GM21390 (cell line): ENCODE results near the gene ARL6IP4.

Source experiments
- ATAC-seq: cut with Tn5 transposase; IDR thresholded peaks from one replicate; pipeline ENCODE4 v1.9.1; 2021; ENCODE audit not compliant: unreplicated experiment

ARL6IP4 gene

DNA sequence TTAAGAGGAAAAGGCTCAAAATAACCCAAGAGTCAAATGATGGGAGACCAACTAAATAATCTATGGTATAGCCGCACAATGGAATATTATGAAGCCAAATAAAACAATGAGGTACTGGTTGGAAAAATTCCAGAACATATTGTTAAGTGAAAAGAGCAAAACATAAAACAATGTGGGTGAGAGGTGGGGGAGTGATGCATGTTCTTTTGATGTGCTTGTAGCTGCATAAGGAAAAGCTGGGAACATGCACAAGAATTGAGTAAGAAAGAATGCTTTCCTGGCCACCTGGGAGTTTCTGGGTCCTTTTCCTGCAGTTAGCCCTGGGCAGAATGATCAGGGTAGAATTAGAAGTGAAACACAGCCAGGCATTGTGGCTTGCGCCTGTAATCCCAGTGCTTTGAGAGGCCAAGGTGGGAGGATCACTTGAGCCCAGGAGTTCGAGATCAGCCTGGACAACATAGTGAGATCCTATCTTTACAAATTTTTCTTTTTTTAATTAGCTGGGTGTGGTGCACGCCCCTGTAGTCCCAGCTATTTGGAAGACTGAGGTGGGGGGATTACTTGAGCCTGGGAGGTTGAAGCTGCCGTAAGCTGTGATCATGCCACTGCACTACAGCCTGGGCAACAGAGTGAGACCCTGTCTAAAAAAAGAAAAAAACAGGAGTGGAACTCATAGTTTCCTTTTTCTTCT lies 22.1 kb upstream of the ARL6IP4 start:
- ATAC-seq, result no peak

DNA sequence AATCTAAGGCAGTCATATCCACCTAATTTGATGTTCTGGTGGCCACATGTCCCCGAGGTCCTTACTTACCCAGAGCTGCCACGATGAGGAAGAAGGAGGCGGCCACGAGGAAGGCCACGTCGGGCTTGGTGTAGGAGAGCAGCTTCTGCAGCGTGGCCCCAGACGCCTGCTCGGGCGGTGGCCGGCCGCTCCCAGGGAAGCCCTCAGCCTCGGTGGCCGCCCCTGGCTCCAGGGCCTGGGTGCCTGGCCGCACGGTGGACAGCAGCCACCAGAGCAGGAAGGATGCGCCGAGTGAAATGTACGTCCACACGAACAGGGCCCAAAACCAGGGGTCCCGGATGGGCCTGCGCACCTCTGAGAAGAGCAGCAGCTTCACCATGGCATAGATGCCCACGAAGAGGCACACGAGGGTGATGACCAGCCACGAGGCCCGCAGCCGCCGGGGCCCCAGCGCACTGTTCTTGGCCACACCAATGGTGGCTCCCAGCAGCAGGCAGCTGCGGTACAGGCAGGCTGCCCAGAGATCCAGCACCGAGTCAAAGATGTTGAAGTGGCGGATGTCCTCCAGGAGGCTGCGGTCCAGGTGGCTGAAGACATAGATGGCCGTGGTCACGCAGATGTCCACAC lies 20.8 kb upstream of the ARL6IP4 start:
- no peak for ATAC-seq

DNA sequence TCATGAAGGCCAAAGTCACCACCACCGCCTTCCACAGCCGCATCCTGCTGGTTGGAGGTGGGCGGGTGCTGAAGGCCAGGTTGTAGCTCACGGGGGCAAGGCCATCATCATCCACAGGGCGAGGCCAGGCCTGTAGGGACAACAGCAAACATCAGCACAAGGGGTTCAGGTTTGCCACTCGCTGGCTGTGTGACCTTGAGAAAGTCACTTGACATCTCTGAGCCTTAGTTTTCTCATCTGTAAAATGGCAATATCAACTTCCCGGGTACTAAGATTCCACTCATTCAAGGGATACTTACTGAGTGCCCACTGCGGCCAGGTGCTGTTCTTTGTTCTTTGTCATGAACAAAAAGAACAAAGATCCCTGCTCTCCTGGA lies 20.3 kb upstream of the ARL6IP4 start:
- ATAC-seq, result no peak

DNA sequence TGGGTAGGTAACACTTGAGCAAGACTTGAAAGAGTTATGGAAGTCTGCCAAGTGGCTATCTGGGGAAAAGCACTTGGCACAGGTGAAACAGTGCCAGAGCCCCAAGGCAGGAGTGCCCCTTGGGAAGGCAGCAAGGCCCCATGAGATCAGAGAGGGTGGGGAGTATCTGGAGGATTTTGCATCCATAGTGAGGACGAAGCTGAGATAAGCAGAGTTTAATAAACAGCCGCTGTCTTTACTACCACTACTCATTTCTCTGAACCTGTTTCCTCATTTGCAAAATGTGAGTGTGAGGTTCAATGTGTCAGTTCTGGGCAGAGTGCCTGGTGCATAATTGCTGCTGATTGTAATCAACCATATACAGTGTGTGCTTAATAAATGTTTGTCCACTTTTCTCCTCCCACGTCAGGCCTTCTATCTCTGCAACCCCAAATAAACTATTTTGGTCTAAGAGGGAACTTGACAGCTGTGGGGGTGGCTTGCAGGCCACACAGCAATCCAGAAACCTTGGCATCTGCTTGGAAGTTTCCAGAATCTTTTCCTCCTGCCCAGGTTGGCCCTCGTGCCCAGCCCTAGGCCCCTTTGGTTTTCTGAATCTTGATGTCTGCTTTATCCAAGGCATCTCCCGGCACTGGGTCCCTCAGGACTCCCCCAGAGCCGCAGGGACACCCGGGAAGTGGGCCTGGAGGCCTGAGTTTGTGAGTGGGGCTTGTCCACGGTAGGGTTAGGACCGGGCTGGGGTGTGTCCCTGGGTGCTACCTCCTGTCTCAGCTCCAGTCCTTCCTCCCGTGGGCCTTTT lies 18.8 kb upstream of the ARL6IP4 start:
- no peak for ATAC-seq

DNA sequence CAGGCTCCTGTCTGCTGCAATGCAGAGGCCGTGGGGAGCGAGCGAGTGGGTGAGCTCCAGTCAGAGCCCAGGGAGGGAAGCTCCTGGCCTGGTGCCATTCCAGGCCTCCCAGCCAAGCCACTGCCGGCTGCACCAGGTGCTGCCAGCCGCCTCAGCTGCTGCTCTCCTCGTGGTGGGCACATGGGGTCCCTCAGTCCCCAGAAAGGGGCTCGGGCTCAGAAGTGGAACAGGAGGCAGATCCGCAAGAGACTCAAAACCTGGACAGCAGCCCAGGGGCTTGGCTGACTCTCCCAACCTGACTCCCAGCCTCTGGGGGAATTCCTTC lies 16.6 kb upstream of the ARL6IP4 start:
- ATAC-seq, result no peak

DNA sequence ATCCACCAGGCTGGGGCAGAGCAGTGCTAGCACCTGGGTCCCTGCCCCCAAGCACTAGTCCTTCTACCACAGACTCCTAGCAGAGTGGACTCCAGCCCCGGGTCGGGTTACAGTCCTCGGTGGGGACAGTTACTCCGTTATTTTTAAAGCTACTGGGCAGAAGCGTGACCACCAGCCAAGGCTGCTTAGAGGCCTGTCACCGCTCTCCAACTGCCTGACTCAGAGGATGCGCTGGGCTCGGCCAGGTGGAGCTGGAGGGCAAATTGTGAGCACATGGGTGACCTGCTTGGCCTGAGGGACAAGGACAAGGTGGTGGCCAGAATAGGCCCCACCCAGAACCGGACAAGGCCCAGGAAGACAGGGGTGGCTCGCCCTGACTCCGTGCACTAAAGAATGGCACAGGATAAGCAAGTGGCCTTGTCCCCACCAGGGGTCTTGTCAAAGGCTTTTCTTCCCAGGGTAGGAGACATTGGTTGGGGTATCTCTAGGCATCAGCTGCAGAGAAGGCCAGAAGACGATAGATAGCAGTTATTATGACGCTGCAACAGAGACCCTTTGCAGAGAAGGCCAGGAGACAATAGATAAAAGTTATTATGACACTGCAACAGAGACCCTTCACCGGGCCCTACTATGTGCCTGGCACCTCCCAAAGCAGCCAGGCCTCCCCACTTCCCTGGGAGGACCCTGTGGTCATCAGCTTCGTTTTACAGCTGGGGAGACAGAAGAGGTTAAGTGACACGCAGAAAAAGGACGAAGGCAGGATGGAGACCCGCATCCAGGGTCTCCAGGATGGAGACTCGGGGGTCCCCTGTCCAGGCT lies 15.8 kb upstream of the ARL6IP4 start:
- ATAC-seq, result no peak

DNA sequence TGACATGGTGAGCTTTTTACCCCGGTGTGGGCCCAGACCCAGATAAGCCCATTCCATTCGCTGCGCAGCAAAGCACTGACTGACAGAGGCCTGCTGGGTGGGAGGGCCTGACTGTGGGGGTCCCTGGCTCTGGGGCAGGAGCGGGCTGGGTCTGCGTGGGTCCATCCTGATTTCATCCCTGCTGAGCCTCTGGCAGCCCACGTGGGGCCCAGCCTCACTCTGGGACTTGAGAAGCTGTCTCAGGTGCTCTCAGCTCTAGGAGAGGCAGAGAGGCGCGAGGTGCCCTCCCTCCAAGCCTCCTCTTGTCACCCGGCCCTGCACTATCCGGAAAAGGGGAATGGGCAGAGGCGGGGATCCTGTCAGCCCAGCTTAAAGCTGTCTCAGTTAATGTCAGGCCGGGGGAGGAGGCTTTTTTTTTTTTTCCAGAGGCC lies 15.1 kb upstream of the ARL6IP4 start:
- ATAC-seq, result no peak

DNA sequence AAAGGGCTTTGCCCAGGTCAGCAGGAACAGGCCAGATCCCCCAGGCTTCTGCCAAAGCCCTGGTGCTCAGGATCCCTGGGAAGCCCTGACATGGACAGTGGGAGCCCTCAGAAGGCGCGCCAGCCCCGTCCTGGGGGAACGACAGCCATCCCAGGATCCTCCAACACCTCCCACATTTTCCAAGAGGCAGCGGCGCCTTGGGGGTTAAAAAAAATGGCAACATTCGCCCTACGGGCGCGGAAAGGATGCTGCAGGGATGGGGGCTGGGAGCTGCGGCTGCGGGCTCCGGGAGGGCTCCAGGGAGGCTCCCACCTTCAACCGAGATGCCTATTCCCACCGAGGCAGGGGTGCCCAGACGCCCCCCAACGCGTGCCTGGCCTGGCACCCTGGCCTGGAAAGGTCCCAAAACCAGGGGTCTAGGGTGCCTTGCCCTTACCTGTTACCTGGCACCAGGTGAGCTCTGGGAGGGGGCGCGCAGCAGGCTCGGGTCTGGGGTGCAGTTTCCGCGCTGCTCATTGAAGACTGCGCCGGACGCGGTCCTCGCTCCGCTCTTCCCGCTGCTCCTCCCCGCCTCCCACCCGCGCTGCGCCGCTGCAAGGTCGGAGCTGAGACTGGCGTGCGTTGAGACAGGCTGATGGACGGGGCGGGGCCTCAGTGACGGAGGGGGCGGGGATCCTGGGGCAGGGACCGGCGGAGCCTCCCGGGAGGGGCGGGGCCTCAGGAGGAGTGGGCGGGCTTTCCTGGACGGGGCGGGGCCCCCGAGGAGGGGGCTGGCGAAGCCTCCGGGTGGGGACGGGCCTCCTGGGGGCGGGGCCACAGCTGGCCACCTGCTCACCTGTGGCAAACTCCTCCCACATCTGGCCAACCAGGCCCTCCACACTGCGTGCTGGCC lies 14.4 kb upstream of the ARL6IP4 start, which contains the start of gene ABCB9:
Gene ABCB9, minus strand, starts transcription at position 613 of the 892 bp plus-strand sequence. CDS start 6,228 bp downstream, outside the sequence.
- ATAC-seq, result peak; percentile 73

DNA sequence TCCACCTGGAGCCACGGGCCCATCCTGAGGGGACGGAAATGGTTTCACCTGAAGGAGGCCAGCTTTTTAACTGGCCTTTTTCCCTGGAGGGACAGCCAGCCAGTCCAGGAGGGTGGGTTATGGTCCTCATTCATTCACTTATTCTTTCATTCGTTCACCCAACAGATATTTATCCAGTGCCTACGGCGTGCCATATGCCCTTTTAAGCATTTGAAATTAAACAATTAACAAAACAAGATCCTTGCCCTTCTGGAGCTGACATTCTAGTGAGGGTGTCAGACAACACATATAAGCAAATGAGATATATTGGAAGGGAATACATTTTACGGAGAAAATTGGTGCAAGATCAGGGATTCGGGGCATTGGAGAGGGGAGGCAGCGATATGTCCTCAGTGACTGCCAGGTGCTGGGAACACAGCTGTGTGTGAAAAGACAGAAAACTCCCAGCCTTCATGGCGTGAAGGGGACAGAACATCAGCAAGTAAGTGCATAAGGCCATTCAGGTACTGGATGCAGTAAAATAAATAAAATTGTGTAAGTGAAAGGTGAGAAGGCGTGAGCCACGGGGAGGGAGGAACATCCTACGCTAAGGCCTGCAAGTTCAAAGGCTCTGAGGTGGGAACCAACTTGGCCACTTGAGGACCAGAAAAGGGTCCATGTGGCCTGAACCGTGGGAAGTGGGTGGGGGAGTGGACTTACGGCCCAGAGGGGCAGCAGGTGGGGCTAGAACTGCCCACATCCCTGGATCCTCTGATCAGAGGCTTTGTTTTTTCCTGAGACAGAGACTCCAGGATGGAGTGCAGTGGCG lies 13.5 kb upstream of the ARL6IP4 start:
- ATAC-seq, result peak; percentile 2

DNA sequence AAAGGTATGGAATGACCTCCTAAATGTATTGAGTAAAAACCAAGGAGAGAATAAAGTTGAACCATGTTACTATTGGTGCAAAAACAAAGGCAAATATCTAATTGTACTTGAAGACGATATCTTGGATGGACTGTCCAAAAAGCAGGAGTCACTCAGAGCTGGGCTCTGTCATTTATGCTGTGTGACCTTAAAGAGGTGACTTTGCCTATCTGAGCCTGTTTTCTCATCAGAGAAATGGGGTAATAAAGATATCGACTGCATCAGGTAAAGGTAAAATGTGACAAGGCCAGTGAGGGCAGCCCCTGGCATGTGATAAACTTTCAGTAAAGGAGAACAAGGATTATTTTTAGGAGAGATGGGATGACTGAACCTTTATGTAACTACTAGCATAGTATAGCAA lies 12.4 kb upstream of the ARL6IP4 start:
- no peak for ATAC-seq

DNA sequence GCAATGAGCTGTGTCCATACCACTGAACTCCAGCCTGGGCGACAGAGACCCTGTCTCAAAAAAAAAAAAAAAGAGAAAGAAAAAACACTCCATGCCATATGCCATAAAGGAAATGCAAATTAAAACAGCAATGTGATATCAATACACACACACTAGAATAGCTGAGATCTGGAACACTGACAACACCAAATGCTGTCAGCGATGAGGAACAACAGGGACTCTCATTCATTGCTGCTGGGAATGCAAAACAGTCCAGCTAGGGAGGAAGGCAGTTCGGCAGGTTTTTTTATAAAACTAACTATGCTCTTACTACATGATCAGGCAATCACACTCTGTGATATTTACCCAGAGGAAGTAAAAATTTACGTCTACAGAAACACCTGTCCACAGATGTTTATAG lies 10.8 kb upstream of the ARL6IP4 start:
- ATAC-seq, result no peak

DNA sequence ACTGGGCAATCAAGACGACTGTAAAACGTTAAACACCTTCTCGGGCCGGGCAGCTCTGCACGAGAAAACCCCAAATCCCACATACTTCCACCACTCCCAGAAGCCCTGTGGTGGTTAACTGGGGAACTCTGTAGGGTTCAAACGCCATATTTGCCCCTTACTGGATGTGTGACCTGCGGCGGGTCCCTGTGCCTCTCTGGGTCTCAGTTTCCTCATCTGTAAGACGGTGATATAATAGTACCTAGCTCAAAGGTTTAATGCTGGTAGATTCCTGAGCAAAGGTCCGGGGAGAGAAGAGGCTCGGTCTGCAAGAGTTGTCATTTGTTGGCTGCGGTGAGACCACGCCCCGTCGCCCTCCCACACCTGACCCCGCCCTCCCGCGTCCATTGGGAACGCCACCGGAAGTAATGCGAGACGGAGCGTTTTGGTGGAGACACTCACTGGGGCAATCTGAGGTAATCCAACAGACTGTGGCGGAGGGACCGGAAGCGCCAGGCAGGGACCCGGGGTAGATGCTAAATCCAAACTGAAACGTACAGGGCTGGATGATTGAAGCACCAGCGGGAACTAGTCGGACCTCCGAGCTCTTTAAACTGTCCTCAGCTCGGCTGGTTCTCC lies 6.1 kb upstream of the ARL6IP4 start:
- ATAC-seq, result peak; percentile 75

DNA sequence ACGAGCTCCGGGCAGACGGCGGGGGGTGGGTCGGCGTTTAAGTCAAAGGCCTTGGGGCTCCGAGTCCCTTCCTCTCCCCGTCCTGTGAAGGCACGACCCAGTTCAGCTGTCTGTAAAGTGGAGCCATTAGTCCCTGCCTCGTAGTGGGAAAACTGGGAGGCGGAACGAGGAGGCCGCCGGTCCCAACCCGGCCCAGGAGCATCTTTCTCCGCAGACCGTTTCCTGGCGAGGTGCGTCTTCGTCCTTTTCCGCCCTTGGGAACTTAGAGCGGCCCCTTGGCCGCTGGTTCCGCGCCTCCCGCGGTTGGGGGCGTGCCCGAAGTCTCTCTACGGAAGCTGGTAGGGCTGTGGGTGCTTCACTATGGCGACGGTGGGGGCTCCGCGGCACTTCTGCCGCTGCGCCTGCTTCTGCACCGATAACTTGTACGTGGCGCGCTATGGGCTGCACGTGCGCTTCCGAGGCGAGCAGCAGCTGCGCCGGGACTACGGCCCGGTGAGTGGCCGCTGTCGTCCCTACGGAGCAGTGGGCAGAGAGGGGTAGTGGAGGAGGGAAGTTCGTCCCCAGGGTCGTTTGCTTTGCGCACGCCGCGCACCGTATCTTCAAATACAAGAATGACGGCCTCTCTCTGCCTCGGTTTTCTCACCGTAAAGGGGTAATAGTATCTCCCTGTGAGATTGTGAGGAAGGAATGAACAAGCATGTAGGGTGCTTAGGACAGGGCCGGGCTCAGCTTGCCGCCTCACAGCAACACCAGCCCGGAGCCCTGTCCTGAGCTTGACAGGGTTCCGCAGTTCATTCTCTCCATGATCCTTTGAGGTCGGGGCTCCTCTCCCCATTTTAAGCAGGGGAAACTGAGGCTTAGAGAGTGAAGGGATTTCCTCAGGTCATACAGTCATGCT lies 5.3 kb upstream of the ARL6IP4 start, which contains the start of gene OGFOD2:
Gene OGFOD2, plus strand, starts transcription at position 353 of the 898 bp plus-strand sequence. Its CDS starts 8 bp downstream, at position 361.
- peak; percentile 68 for ATAC-seq

DNA sequence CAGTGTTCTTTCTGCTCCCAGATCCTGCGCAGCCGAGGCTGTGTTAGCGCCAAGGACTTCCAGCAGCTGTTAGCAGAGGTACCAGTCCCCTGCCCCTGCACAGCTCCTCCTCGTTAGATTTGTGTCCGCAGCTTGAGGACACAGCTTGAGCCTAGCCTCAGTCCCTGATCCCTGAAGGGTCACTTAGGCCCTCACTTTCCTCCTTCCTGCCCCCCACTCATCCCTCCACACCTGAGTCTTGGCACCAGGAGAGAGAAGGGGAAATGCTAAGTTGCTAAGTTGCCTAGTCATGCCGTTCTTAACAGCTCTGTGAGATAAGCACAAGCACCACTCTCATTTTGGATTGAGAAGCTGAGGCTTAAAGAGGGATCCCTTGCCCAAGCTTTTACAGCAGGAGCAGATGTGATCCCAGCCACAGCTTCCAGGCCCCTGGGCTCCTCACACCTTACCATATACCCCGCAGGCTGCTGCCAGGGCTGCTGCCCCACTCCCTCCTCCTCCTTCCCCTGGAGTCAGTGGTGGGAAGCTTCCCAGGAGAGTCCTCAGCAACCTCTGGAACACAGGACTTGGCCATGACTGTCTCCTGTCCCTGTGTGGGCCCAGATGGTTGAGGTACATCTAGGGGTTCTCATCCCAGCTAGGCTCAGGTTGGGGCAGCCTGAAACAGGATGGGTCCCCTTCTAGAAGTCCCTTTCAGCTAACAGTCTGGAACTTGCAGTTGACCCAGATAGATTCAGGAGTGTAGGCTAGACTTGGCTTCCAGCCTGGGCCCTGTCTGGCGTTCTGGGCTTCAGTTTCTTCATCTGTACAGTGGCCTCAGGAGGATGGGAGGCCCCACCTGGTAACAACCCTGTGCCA lies 4.5 kb upstream of the ARL6IP4 start:
- no peak for ATAC-seq

DNA sequence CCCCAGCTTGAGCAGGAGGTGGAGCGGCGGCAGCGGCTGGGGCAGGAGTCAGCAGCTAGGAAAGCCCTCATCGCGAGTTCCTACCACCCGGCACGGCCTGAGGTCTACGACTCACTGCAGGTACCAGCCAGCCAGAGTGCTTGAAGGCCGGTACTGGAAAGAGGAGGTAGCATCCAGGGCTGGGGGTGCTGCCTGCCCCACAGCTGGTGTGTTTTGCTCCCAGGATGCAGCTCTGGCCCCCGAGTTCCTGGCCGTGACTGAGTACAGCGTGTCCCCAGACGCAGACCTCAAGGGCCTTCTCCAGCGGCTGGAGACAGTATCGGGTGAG lies 3.9 kb upstream of the ARL6IP4 start:
- no peak for ATAC-seq

DNA sequence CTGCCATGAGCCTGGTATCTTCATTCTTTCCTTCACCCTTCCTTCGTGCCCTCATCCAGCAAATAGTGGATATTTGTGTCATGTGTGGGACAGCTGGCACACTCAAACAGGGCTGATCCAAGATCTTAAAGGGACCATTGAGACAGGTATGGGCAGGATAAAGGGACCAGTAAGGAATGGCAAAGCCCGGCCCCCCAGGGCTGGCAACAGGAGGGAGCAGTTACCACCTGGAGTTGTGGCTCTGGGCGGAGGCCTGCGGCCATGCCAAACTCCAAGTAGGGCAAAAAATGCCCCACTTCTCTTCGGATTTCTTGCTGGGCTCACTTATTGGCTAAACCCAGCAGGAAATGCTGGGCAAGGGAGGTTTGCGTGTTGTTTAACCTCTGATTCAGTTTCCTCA lies 3.3 kb upstream of the ARL6IP4 start:
- no peak for ATAC-seq
